Esophagus squamous epithelium (tissue), 4 donors: ENCODE data around the gene DOP1B.

Experiments
- CTCF ChIP-seq, 6 experiments: fragments of 450-650 bp in 4 of 6; fragments of 200-600 bp in 2 of 6; sonication (generic) in 2 of 6; IDR thresholded peaks; one replicate each; pipeline ENCODE4 v1.5.1; 2016 to 2019; ENCODE audit warnings: antibody characterized with exemption in 6 of 6, mild to moderate bottlenecking in 4 of 6, moderate library complexity in 4 of 6
- POLR2A ChIP-seq, 4 donors: fragments of 450-650 bp; IDR thresholded peaks; one replicate each; pipeline ENCODE4 v1.6.1; 2017; ENCODE audit warnings: antibody characterized with exemption in 4 of 4, mild to moderate bottlenecking in 4 of 4, moderate library complexity in 3 of 4

GRCh38 chr21:36188937-36189336 lies 32.3 kb downstream of the DOP1B start:
- TF ChIP-seq POLR2A (IDR thresholded peaks at IDR 0.05) (no peak), CTCF (IDR thresholded peaks at IDR 0.05) (no peak)
